ENCODE measurements around the gene PDE4D. TPM values are rescaled to one million over a fixed set of nuclear protein-coding genes. Genes with fewer than 3 reads are reported as not detected.
A peak's percentile ranks its signal among the peaks of the same experiment; 100 is the strongest.
"Not testable (repeated sequence)": the region's sequence is repeated elsewhere in the genome, so short reads cannot be mapped to it uniquely, and the experiment has no call there.

PDE4D gene
- total RNA-seq, 1 experiment from 2014 or later, result 6.5 TPM

DNA sequence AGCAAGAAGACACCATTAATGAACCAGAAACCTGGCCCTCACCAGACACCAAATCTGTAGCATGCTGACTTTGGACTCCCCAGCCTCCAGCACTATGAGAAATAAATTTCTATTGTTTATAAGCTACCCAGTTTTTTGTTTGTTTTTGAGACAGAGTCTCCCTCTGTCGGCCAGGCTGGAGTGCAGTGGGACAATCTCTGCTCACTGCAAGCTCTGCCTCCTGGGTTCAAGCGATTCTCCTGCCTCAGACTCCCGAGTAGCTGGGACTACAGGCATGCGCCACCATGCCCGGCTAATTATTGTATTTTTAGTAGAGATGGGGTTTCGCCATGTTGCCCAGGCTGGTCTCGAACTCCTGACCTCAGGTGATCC is 227.7 kb downstream of the PDE4D start:
- H3K9me3 ChIP-seq (ENCODE audit: low read depth, low read length, poor library complexity, severe bottlenecking); POLR2A ChIA-PET (ENCODE audit: low non-redundant PET); H3K4me3 ChIP-seq (ENCODE audit: low read depth, low read length, poor library complexity, severe bottlenecking); BruUV-seq (replicated peaks); DNase-seq (ENCODE audit: low spot score); H3K36me3 ChIP-seq (ENCODE audit: insufficient read depth, low read length, poor library complexity, severe bottlenecking); H3K27me3 ChIP-seq (replicated peaks; ENCODE audit: insufficient read depth, low read depth, low read length, poor library complexity); H3K27ac ChIP-seq (ENCODE audit: low read depth, low read length, poor library complexity, severe bottlenecking); intact Hi-C loops (cut with micrococcal nuclease; ENCODE audit: unreplicated experiment); H3K4me1 ChIP-seq (ENCODE audit: insufficient read depth, low read length, poor library complexity, severe bottlenecking); CTCF ChIA-PET: not testable (repeated sequence)
- TF ChIP-seq, protein P1, sequence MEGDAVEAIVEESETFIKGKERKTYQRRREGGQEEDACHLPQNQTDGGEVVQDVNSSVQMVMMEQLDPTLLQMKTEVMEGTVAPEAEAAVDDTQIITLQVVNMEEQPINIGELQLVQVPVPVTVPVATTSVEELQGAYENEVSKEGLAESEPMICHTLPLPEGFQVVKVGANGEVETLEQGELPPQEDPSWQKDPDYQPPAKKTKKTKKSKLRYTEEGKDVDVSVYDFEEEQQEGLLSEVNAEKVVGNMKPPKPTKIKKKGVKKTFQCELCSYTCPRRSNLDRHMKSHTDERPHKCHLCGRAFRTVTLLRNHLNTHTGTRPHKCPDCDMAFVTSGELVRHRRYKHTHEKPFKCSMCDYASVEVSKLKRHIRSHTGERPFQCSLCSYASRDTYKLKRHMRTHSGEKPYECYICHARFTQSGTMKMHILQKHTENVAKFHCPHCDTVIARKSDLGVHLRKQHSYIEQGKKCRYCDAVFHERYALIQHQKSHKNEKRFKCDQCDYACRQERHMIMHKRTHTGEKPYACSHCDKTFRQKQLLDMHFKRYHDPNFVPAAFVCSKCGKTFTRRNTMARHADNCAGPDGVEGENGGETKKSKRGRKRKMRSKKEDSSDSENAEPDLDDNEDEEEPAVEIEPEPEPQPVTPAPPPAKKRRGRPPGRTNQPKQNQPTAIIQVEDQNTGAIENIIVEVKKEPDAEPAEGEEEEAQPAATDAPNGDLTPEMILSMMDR (conservative IDR thresholded peaks at IDR 0.05; ENCODE audit: low read depth, low read length), result 0 out of 2 replicates have a peak, but pooled peaks have one; percentile 13

DNA sequence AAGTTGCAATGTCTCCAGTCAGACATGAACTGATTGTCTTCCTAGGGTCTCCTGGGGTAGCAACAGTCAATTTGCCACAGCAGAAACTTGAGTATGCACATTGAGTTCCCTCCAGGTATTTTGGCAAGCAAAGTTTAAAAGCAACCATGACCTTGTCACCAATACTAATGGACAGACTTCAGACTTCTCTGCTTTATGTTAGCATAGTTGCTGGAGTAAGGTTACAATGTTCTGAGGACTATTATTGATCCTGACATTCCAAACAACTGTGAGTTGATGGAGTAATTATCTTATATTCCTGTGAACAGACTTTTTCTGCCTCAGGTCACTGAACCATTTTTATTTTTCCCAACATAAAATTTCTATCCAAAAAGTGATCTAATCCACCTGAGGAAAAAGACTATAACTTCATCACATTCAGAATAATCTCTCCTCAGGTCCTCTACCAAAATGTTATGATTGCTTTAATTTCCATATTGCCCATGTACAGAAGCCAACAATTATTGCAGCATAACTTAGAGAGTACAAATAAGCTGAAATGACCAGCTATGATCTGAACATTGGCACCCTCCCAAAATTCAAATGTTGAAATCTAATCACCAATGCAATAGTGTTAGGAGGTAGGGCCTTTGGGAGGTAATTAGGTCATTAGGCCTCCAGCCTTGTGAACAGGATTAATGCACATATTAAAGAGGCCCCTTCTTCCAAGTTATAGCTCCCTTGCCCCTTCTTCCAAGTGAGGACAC is 228.3 kb downstream of the PDE4D start:
- Histone ChIP-seq H3K4me3 (ENCODE audit: low read depth, low read length, poor library complexity, severe bottlenecking) (no peak overlapping the region), H3K27ac (ENCODE audit: low read depth, low read length, poor library complexity, severe bottlenecking) (no peak overlapping the region), H3K9me3 (ENCODE audit: low read depth, low read length, poor library complexity, severe bottlenecking) (no peaks in the 10 kb centered on the region), H3K27me3 (replicated peaks; ENCODE audit: insufficient read depth, low read depth, low read length, poor library complexity) (no peaks in the 10 kb centered on the region), H3K36me3 (ENCODE audit: insufficient read depth, low read length, poor library complexity, severe bottlenecking) (no peaks in the 10 kb centered on the region), H3K4me1 (ENCODE audit: insufficient read depth, low read length, poor library complexity, severe bottlenecking) (no peaks in the 10 kb centered on the region)
- POLR2A ChIA-PET (ENCODE audit: low non-redundant PET), result no interaction called here
- intact Hi-C loops (cut with micrococcal nuclease; ENCODE audit: unreplicated experiment), result no loop called here
- DNase-seq (ENCODE audit: low spot score), result no peak
- TF ChIP-seq, protein P1 (conservative IDR thresholded peaks at IDR 0.05; ENCODE audit: low read depth, low read length), result no peak
- no peak for TF ChIP-seq EZH2 (IDR thresholded peaks at IDR 0.05; ENCODE audit: borderline replicate concordance, low read depth, low read length, poor library complexity, severe bottlenecking)
- BruUV-seq (replicated peaks), result no TSS peak
- CTCF ChIA-PET, result no interaction called here

DNA sequence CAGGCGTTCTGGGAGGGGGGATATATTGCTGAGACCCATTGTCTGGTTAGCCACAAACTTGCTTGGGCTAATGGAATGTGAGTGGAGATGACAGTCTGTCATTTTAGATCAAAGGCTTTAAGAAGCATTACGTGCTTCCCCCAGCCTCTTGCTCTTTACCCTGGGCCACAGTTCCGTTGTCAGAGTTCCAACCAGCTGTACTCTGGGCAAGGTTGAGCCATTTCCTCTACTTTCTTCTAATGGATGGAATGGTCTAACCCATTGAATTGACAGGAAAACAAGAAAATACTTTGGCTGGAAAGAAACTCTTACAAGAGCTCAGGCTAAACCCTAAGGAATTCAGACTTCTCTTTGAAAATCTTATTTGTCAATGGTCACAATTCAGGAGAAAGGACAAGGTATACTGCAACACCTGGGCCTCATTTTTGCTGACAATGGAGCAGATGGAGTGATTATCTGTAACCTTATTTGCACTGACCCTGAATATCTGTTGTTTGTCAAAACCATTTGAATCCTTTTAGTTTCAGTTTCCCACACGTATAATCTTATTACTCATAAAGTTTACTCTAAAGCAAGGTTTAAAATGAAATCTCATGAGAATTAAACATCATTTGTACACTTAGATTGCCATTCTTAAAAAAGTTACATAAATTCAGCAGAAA is 231.4 kb downstream of the PDE4D start:
- no peaks in the 10 kb centered on the region for H3K27me3 ChIP-seq (replicated peaks; ENCODE audit: insufficient read depth, low read depth, low read length, poor library complexity)
- TF ChIP-seq, protein P1 (conservative IDR thresholded peaks at IDR 0.05; ENCODE audit: low read depth, low read length), result no peak
- no peak for TF ChIP-seq EZH2 (IDR thresholded peaks at IDR 0.05; ENCODE audit: borderline replicate concordance, low read depth, low read length, poor library complexity, severe bottlenecking)
- H3K4me1 ChIP-seq (ENCODE audit: insufficient read depth, low read length, poor library complexity, severe bottlenecking), result no peaks in the 10 kb centered on the region
- intact Hi-C loops (cut with micrococcal nuclease; ENCODE audit: unreplicated experiment), result no loop called here
- H3K9me3 ChIP-seq (ENCODE audit: low read depth, low read length, poor library complexity, severe bottlenecking), result no peaks in the 10 kb centered on the region
- ChIA-PET POLR2A (ENCODE audit: low non-redundant PET) (interaction anchor here (0.7 kb wide), 1 partner anchor 1084 kb away, joined by 3 read pairs; no protein-coding TSS in a partner anchor), CTCF (no interaction called here)
- BruUV-seq (replicated peaks), result no TSS peak
- no peak for DNase-seq (ENCODE audit: low spot score)
- H3K27ac ChIP-seq (ENCODE audit: low read depth, low read length, poor library complexity, severe bottlenecking), result no peak overlapping the region
- no peak overlapping the region for H3K4me3 ChIP-seq (ENCODE audit: low read depth, low read length, poor library complexity, severe bottlenecking)
- H3K36me3 ChIP-seq (ENCODE audit: insufficient read depth, low read length, poor library complexity, severe bottlenecking), result no peaks in the 10 kb centered on the region
